GM12865 (cell line): ENCODE results near the gene LRRC66.

Source experiments
- DNase-seq: peaks from one replicate; pipeline ENCODE4 v3.0.0; 2010; ENCODE audit warnings: low read depth
- H3K4me3 ChIP-seq: 2 replicates; pipeline ENCODE4 v1.5.1; 2011; ENCODE audit warnings: mild to moderate bottlenecking, low read depth, low read length, control low read depth
- TF ChIP-seq, protein P1 (sequence below): IDR thresholded peaks from 2 replicates; pipeline ENCODE4 v1.5.1; 2011; ENCODE audit warnings: low read length, control low read depth, low read depth, inconsistent platforms; ENCODE audit not compliant: insufficient read depth; ENCODE audit errors: missing control alignments

The LRRC66 gene

DNA sequence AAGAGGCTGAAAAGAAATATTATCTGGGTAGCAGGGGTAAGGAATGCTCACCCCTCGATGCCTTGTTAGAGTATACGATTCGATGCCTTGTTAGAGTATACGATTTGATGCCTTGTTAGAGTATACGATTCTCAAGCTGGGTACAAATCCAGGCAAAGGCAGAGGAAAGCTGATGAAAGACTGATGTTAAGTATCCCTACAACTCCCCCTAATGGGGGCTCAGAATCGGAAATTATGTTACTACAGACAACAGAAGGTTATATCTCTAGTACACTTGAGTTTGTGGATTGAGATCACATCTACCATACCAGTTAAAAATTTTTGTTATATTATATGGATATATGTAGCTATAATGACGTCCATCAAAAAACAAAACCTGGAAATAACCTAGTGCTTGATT is 4.8 kb downstream of the LRRC66 start:
- no peak for DNase-seq
- no peak overlapping the region for H3K4me3 ChIP-seq
- TF ChIP-seq, protein P1, sequence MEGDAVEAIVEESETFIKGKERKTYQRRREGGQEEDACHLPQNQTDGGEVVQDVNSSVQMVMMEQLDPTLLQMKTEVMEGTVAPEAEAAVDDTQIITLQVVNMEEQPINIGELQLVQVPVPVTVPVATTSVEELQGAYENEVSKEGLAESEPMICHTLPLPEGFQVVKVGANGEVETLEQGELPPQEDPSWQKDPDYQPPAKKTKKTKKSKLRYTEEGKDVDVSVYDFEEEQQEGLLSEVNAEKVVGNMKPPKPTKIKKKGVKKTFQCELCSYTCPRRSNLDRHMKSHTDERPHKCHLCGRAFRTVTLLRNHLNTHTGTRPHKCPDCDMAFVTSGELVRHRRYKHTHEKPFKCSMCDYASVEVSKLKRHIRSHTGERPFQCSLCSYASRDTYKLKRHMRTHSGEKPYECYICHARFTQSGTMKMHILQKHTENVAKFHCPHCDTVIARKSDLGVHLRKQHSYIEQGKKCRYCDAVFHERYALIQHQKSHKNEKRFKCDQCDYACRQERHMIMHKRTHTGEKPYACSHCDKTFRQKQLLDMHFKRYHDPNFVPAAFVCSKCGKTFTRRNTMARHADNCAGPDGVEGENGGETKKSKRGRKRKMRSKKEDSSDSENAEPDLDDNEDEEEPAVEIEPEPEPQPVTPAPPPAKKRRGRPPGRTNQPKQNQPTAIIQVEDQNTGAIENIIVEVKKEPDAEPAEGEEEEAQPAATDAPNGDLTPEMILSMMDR: no peak

GRCh38 chr4:52014903-52015302 is 5.3 kb downstream of the LRRC66 start:
- TF ChIP-seq, protein P1: no peak
- no peak for DNase-seq
- H3K4me3 ChIP-seq: no peak overlapping the region

- no peak for DNase-seq
- no peak overlapping the region for H3K4me3 ChIP-seq
- TF ChIP-seq, protein P1: no peak
These were observed 7.5 kb downstream of the LRRC66 start for GRCh38 chr4:52012651-52013050.

DNA sequence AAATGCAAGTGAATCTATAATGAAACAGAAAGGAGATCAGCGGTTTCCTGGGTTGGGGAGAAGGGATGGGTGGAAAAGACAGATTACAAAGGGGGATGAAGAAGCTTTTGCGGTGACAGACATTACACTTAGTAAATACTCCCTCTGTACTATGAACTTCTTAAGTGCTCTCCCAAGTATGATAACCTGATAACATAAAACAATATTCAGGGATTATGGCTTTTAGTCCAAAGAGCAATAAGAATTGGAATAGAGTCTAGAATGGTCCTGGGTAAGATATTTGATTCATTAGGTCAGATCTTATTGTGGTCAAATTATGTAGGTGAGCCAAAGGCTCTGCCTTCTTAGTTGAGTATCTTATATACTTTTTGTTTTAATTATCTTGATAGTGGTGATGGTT is 9.2 kb downstream of the LRRC66 start:
- H3K4me3 ChIP-seq: no peak overlapping the region
- DNase-seq: no peak
- TF ChIP-seq, protein P1: no peak

- TF ChIP-seq, protein P1: no peak
- no peak for DNase-seq
- H3K4me3 ChIP-seq: no peak overlapping the region
These were observed 13.3 kb downstream of the LRRC66 start for GRCh38 chr4:52006887-52007286.

GRCh38 chr4:52005604-52006273 is 14.4 kb downstream of the LRRC66 start:
- H3K4me3 ChIP-seq: no peak overlapping the region
- no peak for DNase-seq
- TF ChIP-seq, protein P1: no peak

DNA sequence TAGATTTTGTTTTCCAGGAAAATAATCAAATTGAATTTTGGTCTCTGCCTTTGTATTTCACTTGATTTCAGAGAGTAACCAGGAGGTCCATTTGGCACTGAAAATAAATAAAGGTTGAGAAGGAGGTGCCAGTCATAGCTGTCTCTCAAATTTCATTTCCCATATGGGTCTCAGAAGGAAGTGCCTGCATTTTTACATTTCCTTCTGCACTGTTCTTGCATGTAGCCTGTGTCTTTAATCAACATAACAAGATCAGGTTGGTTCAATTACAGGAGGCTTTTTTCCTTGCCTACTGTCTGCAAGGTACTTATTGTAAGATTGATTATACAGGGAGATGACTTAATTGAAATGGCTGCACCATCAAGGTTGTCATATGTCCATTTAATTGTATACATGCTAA is 15.7 kb downstream of the LRRC66 start:
- TF ChIP-seq, protein P1: no peak
- H3K4me3 ChIP-seq: no peak overlapping the region
- DNase-seq: no peak
